ENCODE data around the gene CMIP. TPM values are rescaled to one million over a fixed set of nuclear protein-coding genes. Genes with fewer than 3 reads are reported as not detected.

The CMIP gene
- total and polyA plus RNA-seq, 10 of the 15 experiments (the other 5 are each of a cell fraction or from before 2014, with no cell fraction given): 1.2 to 43.2 (median 4.4) TPM

DNA sequence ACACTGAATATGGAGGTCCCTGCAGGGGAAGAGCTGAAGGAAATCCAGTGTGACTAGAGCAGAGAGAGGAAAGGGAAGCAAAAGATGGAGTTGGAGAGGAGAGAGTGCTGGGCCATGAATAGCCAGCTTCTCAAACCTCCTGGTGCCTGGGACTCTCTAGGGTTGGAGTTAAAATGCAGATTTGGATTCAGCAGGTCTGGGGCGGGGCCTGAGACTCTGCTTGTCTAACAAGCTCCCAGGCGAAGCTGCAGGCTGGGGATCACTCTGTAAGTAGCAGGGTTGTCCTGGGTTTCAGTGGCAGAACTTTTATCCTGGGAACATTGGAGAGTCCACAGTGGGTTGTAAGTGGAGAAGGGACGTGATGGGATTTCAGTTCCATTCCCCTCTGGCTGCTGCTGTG lies 231.1 kb downstream of the CMIP start:
- no TSS peak for BruUV-seq (replicated peaks)
- in situ Hi-C loops (cut with MboI) (no loop called here), intact Hi-C loops (cut with micrococcal nuclease; ENCODE audit: unreplicated experiment) (no loop called here)
- ChIA-PET SMC1A (ENCODE audit: uncharacterized antibody, unreplicated experiment) (no interaction called here), CTCF (no interaction called here), RAD21 (ENCODE audit: unreplicated experiment) (no interaction called here), POLR2A (no interaction called here)
- Histone ChIP-seq H3K4me3 (no peak overlapping the region), H3K27ac (ENCODE audit: control insufficient read depth, insufficient read depth) (no peak overlapping the region), H4K20me1 (ENCODE audit: control insufficient read depth, insufficient read depth) (no peaks in the 10 kb centered on the region), H3K79me2 (ENCODE audit: control insufficient read depth, insufficient read depth, low read length) (no peaks in the 10 kb centered on the region), H3K4me1 (ENCODE audit: control insufficient read depth, insufficient read depth, low read length) (no peaks in the 10 kb centered on the region), H3K9ac (ENCODE audit: control insufficient read depth, insufficient read depth, low read length) (no peak overlapping the region), H3K36me3 (ENCODE audit: control insufficient read depth in 2 of 2, insufficient read depth in 2 of 2, low read length in 1 of 2) (peaks cover 3 to 4% of the 10 kb centered on the region in 2 experiments; a peak in 3 of 4 replicates), H3K27me3 (replicated peaks in 1 of 2; ENCODE audit: control insufficient read depth in 2 of 2, insufficient read depth in 2 of 2, low read length in 1 of 2) (no peaks in the 10 kb centered on the region), H3K4me2 (ENCODE audit: control insufficient read depth, insufficient read depth) (no peak overlapping the region), H3K9me3 (replicated peaks; ENCODE audit: control insufficient read depth, insufficient read depth, low read length) (no peaks in the 10 kb centered on the region), H2AFZ (ENCODE audit: control insufficient read depth, low read depth, low read length) (no peak overlapping the region)
- no peak for FAIRE-seq
- DNase-seq (ENCODE audit: low read depth, low spot score): no peak
- ATAC-seq: no peak
- TF ChIP-seq NFYB (IDR thresholded peaks at IDR 0.05; ENCODE audit: insufficient read depth, low read depth, low read length) (no peak), JUND (IDR thresholded peaks at IDR 0.05; ENCODE audit: low read depth, low read length) (no peak), EP300 (IDR thresholded peaks at IDR 0.05; ENCODE audit: borderline replicate concordance in 1 of 2, control insufficient read depth in 1 of 2, low read depth in 2 of 2, low read length in 2 of 2) (no peak), HDAC2 (IDR thresholded peaks at IDR 0.05) (no peak)
- whole genome bisulfite sequencing (ENCODE audit: insufficient coverage, insufficient replicate concordance, low lambda C conversion rate, missing lambda C conversion rate): 69% methylated on average over 3 of the region's 3 CpGs

DNA sequence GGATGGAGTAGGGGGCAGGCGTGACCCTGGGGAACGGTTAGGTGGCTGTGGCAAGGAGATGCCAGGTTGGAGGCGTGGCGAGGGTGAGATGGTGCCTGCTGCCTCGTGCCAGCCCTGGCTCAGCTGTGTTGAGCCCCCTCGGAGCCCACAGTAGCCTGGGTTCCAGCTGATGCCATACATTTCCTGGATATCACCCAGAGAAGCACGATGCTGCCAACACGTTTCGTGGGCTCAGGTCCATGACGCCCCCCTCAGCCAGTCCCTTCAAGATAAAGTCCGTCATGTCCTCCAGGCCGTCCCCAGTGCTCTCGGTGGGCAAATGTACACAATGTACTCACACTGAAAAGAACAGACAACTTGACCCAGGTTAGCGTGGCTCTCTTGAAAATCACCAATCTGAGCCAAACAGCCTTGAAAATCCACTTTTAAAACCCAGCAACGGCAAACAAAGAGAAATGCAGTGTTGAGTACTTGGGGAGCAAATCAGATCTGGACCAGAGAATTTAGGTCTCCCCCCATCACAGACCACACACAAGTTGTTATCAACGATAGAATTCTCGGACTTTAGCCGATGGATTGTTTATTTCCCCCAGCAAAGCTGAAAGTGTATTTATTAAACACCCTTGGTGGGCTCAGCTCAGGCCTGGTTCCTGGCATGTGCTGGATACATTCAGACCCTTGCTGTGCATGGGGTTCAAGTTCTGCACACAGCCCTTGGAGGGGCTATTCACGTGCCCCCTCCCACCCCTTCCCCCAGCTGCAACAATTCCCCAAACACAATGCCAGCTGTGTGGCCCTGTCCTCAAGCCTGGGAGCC lies 231.7 kb downstream of the CMIP start:
- in situ Hi-C loops (cut with MboI): no loop called here
- DNase-seq (ENCODE audit: low read depth, low spot score) (no peak), ATAC-seq (no peak), FAIRE-seq (no peak)
- intact Hi-C loops (cut with micrococcal nuclease; ENCODE audit: unreplicated experiment): no loop called here
- Histone ChIP-seq H3K27ac (ENCODE audit: control insufficient read depth, insufficient read depth) (no peak overlapping the region), H3K9ac (ENCODE audit: control insufficient read depth, insufficient read depth, low read length) (no peak overlapping the region), H3K79me2 (ENCODE audit: control insufficient read depth, insufficient read depth, low read length) (no peaks in the 10 kb centered on the region), H2AFZ (ENCODE audit: control insufficient read depth, low read depth, low read length) (no peak overlapping the region), H3K4me3 (no peak overlapping the region), H3K4me2 (ENCODE audit: control insufficient read depth, insufficient read depth) (no peak overlapping the region), H3K36me3 (ENCODE audit: control insufficient read depth in 2 of 2, insufficient read depth in 2 of 2, low read length in 1 of 2) (peaks cover 3 to 4% of the 10 kb centered on the region in 2 experiments; a peak in 3 of 4 replicates), H3K9me3 (replicated peaks; ENCODE audit: control insufficient read depth, insufficient read depth, low read length) (no peaks in the 10 kb centered on the region), H4K20me1 (ENCODE audit: control insufficient read depth, insufficient read depth) (no peaks in the 10 kb centered on the region), H3K27me3 (replicated peaks in 1 of 2; ENCODE audit: control insufficient read depth in 2 of 2, insufficient read depth in 2 of 2, low read length in 1 of 2) (no peaks in the 10 kb centered on the region), H3K4me1 (ENCODE audit: control insufficient read depth, insufficient read depth, low read length) (no peaks in the 10 kb centered on the region)
- 89% methylated on average over 19 of the region's 19 CpGs for WGBS (ENCODE audit: insufficient coverage, insufficient replicate concordance, low lambda C conversion rate, missing lambda C conversion rate)
- ChIA-PET SMC1A (ENCODE audit: uncharacterized antibody, unreplicated experiment) (no interaction called here), RAD21 (ENCODE audit: unreplicated experiment) (no interaction called here), POLR2A (no interaction called here), CTCF (interaction anchor here (0.7 kb wide), 1 partner anchor 277 kb away, joined by 3 read pairs; no protein-coding TSS in a partner anchor)
- BruUV-seq (replicated peaks): no TSS peak
- TF ChIP-seq ZNF384 (IDR thresholded peaks at IDR 0.05; ENCODE audit: borderline replicate concordance, low read depth, low read length) (no peak), ZZZ3 (IDR thresholded peaks at IDR 0.05; ENCODE audit: control insufficient read depth, insufficient read length, low read depth) (no peak)
- TF ChIP-seq, protein P1, sequence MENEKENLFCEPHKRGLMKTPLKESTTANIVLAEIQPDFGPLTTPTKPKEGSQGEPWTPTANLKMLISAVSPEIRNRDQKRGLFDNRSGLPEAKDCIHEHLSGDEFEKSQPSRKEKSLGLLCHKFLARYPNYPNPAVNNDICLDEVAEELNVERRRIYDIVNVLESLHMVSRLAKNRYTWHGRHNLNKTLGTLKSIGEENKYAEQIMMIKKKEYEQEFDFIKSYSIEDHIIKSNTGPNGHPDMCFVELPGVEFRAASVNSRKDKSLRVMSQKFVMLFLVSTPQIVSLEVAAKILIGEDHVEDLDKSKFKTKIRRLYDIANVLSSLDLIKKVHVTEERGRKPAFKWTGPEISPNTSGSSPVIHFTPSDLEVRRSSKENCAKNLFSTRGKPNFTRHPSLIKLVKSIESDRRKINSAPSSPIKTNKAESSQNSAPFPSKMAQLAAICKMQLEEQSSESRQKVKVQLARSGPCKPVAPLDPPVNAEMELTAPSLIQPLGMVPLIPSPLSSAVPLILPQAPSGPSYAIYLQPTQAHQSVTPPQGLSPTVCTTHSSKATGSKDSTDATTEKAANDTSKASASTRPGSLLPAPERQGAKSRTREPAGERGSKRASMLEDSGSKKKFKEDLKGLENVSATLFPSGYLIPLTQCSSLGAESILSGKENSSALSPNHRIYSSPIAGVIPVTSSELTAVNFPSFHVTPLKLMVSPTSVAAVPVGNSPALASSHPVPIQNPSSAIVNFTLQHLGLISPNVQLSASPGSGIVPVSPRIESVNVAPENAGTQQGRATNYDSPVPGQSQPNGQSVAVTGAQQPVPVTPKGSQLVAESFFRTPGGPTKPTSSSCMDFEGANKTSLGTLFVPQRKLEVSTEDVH (IDR thresholded peaks at IDR 0.05; ENCODE audit: low read depth, partially characterized antibody): no peak

Data from GM12878 (cell line).